ENCODE measurements around the gene LDB3.

DNA sequence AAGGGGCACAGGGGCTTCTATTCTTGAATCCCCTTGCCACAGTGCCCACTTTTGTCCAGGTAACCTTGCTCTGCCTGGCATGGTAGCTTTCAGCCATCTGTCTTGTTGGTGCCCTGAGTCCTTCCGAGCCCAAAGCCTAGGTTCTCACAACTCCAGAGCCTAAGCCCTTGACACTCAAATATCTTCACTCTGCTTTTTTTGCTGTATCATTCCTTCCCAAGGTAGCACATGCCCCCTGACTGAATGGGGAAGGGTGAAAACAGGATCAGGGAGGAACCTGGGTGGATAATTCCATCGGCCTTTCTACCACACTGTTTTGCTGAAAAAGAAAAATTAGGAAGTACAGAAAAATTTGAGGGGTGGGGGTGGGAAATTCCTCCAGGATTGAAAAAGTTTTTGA, 37.6 kb downstream of the LDB3 start:
- TF ChIP-seq POLR2AphosphoS5 (IDR thresholded peaks at IDR 0.05; ENCODE audit: low read depth, low read length) (no peak), SUZ12 (IDR thresholded peaks at IDR 0.05; ENCODE audit: low read length) (no peak), CEBPB (IDR thresholded peaks at IDR 0.05; ENCODE audit: low read depth, low read length) (no peak), SP1 (IDR thresholded peaks at IDR 0.05; ENCODE audit: low read depth, low read length) (no peak), POLR2A (IDR thresholded peaks at IDR 0.05; ENCODE audit: control extremely low read depth in 1 of 2, low read depth in 2 of 2, low read length in 2 of 2) (no peak), RFX5 (IDR thresholded peaks at IDR 0.05; ENCODE audit: borderline replicate concordance, low read depth, low read length) (no peak), BCL11A (IDR thresholded peaks at IDR 0.05; ENCODE audit: low read depth in 2 of 2, low read length in 2 of 2) (no peak), EP300 (IDR thresholded peaks at IDR 0.05; ENCODE audit: borderline replicate concordance in 1 of 2, low read depth in 2 of 2, low read length in 2 of 2) (no peak), EGR1 (IDR thresholded peaks at IDR 0.05; ENCODE audit: borderline replicate concordance, low read depth, low read length) (no peak)
- TF ChIP-seq, protein P1, sequence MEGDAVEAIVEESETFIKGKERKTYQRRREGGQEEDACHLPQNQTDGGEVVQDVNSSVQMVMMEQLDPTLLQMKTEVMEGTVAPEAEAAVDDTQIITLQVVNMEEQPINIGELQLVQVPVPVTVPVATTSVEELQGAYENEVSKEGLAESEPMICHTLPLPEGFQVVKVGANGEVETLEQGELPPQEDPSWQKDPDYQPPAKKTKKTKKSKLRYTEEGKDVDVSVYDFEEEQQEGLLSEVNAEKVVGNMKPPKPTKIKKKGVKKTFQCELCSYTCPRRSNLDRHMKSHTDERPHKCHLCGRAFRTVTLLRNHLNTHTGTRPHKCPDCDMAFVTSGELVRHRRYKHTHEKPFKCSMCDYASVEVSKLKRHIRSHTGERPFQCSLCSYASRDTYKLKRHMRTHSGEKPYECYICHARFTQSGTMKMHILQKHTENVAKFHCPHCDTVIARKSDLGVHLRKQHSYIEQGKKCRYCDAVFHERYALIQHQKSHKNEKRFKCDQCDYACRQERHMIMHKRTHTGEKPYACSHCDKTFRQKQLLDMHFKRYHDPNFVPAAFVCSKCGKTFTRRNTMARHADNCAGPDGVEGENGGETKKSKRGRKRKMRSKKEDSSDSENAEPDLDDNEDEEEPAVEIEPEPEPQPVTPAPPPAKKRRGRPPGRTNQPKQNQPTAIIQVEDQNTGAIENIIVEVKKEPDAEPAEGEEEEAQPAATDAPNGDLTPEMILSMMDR (IDR thresholded peaks at IDR 0.05; ENCODE audit: control extremely low read depth in 1 of 3, insufficient read depth in 1 of 3, low read depth in 1 of 3, low read length in 3 of 3), result no peak

All from H1 (cell line).